Measurements from ENCODE around the gene GALNTL6.
"Not testable (repeated sequence)": the region's sequence is repeated elsewhere in the genome, so short reads cannot be mapped to it uniquely, and the experiment has no call there.

The GALNTL6 gene

DNA sequence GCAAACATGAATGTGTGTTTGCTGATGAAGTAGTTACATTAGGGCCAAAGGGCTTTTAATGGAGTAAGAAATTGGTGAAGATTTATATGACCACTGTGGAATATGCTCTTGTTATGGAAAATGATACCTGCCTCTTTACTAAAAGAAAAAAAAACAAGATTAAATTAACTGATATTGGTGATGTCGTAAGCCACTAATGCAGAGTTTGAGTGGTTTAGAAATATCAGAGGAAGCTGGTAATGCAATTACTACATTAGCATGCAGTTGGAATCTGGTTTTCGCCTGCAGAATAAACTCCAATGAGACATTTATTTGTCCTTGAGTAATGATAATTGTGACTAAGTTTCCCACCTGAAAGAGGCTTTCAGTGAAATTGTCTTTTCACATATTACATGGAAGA is 597.9 kb downstream of the GALNTL6 start:
- no peak for DNase-seq

DNA sequence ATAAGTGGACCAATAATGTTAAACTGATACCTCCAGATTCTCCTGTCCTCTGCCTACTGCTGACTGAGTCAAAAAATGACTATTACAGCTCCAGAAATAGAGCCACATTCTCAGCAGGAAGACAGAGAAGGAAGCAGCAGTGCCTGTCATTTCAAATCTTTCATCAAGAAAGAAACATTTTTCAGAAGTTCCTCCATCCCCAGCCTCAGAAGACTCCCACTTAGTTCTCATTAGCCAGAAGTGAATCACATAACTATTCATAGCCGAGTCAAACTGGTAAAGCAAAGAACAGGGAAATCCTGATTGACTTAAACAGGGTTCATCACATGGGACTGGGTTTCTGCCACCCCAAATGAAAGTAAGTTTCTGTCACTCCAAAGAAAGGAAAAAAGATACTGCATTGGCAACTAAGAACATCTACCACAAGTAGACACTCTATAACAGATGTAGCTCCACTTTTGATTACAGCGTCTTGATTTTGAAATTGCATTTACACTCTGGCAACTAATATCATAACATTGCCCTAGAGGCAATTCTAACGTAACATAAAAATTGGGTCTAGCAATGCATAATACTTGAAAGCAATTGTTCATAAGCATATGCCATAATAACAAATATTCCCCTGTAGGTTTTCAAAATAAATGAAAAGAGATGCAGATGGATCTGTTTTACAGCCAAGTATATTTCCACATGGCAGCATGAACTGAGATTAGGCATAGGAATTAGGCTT is 599.8 kb downstream of the GALNTL6 start:
- no peak for DNase-seq

DNA sequence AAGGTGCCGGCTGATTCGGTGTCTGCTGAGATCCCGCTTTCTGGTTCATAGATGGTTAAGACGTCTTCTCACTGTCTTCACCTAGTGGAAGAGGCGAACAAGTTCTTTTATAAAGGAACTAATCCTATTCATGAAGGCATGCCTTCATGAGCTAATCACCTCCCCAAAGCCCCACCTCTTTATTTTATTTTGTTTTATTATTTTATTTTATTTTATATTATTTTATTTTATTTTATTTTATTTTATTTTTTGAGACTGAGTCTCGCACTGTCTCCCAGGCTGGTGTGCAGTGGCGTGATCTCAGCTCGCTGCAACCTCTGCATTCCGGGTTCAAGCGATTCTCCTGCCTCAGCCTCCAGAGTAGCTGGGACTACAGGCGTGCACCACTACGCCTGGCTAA is 615.8 kb downstream of the GALNTL6 start:
- DNase-seq, result not testable (repeated sequence)

DNA sequence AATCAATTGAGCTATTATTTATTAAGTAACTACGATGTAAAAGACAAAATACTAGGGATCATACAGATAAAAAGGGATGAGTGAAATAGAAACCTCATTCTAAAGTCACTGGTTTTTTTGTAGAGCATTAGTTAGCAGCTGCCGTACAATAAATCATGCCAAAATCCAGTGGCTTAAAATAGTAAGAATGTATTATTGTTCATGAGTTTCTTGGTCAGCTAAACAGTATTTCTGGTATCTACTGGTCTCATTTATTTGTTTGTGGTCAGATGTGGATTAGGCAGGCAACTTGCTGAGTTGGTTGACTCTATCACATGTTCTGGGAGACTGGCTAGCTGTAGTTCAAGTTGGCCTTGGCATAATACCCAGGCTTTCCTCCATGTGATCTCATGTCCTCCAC is 667.3 kb downstream of the GALNTL6 start:
- DNase-seq, result no peak

DNA sequence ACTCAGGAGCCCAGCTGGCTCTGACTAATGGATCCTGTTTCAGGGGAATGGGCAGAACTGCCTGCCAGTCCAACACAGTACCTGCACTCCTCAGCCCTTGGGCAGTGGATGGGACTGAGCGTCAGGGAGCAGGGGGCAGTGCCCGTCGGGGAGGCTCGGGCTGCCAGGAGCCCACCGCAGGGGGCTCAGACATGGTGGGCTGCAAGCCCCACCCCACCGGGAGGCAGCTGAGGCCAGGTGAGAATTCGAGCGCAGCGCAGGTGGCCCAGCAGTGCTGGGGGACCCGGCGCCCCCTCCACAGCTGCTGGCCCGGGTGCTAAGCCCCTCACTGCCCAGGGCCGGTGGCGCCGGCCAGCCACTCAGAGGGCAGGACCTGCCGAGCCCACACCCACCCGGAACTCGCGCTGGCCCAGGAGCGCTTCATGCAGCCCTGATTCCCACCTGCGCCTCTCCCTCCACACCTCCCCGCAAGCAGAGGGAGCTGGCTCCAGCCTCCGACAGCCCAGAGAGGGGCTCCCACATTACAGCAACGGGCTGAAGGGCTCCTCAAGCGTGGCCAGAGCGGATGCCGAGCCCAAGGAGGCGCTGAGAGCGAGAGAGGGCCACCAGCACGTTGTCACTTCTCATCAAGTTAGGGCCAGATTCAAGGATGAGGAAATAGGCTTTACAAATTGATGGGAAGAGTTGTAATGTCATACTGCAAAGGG is 668.8 kb downstream of the GALNTL6 start:
- DNase-seq, result no peak

DNA sequence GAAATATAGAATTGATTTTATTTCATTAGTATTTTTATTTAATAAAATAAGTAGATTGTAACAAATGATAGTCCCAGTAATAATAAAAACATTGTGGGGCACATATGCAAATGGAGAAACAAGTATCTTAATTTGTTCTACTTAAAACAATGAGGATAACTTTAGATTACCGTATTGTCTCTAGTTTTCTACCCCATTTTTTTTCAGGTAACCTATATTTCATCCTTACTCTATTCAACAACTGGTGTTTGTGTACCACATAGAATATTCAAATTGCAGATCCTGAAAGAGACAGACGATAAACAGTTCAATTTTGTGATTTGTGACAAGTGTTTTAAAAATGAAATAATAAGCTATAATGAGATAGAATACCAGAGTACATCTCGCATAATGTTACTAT is 671.8 kb downstream of the GALNTL6 start:
- no peak for DNase-seq

DNA sequence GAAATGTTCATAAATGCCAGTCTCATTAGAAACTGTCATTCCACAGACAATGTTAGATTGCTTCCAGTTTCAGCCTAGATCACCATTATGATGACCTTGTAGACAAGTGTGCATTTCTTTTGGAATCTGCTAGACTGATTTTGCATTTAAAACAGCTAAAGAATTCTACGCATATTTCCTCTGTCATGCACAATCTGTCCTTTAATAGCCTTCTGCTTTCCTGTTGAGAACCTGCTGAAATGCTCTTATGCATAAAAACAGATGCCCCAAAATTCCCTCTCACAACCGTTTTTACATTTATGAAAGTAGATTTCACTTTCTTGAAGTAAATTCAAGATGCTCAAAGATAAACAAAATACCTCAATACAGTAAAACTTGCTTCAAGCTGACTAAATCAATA is 673.3 kb downstream of the GALNTL6 start:
- no peak for DNase-seq

DNA sequence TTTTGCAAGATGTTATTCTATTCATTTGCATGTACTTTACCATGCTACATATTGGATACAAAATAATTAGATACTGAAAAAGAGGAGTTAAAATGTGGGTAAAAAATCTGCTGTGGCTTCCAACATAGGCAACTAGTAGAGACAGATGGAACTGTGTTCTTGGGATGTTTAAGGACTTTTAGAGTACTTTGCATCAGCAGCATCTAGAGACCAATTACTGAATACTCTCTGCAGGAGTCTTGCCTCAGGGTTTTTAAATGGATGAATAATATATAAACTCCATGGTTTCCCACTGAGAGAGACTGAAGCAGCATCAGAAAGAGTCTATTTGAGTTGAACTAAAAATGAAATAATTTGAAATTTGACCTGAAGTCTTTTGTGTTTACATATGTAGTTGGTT is 676.7 kb downstream of the GALNTL6 start:
- no peak for DNase-seq

DNA sequence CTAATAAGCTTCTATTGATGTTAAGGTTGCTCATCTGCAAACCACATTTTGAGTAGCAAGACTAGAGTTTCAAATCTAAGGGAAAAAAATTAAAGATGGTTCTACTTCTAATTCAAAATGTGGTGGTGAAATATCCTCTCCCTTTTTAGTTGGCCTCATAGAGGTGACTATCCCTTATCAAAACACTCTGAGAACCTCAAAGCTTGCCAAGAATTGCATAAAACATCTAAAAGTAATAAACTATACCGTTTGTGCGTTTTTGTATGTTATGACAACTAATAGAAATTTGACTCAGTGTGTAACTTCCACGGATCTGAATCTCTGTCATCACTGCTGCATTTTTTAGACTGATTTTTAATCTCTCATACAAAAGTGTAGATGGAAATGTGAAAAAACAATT is 682.6 kb downstream of the GALNTL6 start:
- DNase-seq, result no peak

DNA sequence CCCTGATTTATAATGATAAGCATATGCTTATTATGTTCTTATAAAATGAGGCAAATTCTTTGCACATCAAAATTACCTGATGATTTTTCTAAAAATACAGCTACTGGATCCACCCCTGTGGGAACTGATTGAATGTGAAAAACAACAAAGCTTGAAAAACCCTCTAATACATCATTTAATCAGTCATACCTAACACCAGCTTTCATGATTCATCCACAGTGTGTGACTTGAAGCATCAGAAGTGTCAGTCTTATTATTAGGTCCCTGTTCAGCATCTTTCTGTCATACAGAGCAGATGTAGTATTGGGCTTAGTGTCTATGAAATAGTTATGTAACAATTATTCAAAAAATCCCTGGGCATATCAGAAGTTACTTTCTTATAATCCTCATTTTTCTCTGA is 684.1 kb downstream of the GALNTL6 start:
- DNase-seq, result no peak

DNA sequence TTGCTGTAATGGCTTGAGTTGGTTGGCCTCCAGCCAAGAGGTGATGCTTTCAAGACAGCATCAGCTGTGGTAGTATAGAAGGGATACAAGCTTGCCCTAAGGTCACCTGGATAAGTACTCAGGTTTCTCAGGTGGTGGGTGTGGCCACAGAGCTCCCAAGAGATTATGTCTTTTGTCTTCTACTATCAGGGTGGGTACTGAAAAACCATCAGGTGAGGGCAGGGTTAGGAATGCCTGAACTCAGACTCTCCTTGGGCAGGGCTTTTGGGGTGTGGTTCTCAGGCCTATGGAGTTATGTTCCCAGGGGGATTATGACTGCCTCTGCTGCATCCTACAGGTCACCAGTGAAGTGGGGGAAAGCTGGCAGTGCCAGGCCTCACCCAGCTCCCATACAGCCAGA is 700.8 kb downstream of the GALNTL6 start:
- no peak for DNase-seq

DNA sequence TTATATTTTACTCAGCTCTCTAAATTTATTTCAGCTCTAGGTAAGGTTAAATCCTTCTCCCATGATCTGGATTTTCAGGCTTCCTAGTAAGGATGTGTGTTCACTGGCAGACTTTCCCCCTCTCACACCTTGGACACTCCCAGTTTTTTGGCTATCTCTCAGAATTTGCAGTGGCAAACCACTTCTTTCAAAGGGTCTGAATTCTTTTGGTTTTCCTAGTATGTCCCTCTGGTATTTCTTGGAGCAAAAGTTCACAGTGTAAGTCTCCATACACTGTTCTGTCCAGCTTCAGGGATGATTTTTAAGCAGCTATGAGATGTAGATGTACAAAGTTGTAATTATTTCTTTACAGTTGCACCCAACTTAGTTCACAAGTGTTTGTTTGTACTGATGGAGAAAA is 701.6 kb downstream of the GALNTL6 start:
- no peak for DNase-seq

DNA sequence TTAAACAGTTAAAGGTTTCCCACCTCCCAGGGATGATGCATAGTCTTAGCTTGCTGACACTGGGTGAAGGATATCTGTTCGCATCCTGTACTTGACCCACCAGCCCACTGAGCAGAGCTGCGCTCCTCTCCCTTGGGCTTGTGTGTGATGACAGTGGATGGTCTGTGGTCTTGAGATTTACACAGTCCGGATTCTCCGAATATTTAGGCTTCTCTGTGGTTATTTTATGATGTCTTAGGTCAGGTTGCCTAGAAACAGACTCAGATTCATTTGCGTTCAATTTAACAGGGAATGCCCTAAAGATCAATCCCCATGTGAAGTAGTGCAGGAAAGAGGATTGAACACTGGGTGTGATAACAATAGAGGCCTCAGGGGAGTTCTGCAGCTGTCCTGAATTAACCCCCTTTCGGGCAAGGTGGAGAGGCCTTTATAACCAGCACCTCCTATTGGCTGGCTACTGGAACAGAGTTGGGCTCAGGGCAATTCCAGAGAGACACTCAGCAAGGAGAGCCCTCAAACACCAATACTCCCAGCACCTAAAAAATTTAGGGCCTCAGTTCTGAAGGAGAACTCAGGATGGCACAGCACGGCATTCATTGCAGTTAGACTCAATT is 702.2 kb downstream of the GALNTL6 start:
- DNase-seq, result no peak

DNA sequence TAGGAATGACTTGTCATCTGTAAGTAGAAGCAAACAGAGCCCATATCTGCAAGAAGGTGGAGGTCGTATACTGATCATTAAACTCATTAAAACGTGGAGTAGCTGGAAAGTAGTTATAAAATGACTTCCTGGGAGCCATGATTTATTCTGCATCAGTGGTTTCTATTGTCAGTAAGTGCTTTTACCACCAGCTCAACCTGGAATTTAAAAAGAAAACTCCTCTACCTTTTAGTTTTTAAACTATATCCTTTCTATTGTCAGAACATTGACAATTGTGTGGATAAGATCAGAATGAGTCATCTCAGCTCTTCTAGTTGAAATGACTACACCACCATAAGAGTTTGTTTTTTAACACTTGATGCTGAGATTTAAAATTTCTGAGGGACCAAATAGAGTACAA is 704.2 kb downstream of the GALNTL6 start:
- no peak for DNase-seq

DNA sequence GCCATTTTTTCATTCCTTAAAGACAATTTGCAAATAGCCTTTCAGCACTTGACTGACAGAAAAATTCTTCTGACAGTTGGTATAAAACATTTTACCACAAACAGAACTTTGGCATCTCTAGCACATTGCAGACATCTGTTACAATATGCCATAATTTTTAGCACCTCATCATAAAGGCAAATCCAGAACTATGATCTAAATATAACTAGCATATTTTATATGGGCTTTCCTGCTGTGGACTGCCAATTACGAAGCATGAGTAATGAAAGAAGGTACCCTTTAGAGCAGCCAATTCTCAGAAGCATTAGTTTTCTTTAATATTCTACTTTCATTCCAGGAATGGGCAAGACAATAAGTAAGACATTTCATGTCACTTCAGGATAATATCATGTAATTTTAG is 708.0 kb downstream of the GALNTL6 start:
- no peak for DNase-seq

DNA sequence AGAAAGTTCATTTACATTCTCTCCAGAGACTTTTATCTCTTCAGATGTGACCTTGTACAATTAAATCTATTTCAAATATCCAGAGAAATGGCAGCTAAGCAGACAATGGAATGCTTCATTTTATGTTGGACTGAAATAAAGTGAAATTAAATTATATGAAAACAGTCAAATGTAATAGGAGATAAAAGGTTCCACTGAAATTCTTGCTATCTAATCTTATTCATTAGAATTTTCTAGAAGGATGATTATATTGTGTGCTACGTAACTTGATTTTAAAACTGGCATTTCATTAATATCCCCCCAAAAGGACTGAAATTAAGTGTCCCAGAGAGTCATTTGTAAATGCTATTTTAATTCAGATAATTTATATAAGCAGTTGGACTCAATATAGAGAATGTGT is 708.5 kb downstream of the GALNTL6 start:
- DNase-seq, result no peak

DNA sequence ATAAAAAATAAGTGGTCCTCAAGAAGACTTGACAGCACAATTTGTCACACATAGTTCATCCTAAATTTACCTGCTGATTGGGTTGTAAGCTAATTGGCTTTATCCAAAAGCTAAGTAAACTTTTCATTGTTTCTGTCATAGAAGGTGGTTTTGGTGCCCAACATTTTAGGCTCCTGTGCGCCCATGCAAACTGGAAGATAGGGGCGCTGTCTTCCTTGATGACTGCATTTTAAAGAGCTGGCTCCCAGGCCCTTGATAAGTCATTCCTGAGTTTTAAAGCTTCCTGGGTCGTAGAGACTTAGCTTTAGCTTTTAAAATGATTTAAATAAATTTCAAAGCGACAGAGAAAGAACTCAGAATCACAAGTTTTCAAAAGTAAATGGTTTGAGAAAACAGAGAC is 730.0 kb downstream of the GALNTL6 start:
- no peak for DNase-seq

DNA sequence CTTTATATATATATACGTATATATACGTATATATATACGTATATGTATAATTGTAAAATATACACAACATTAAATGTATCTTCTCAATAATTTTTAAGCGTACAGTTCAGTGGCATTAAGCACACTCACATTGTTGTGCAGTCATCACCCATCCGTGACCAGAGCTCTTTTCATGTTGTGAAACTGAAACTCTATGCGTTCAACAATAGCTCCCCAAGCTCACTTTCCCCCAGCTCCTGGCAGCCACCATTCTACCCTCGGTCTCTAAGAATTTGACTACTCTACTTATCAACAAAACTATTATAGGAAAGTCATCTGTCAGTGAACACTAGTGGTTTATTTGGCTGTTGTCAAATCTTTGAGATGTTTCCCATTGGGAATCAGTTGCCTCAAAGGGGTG is 733.6 kb downstream of the GALNTL6 start:
- DNase-seq, result no peak

DNA sequence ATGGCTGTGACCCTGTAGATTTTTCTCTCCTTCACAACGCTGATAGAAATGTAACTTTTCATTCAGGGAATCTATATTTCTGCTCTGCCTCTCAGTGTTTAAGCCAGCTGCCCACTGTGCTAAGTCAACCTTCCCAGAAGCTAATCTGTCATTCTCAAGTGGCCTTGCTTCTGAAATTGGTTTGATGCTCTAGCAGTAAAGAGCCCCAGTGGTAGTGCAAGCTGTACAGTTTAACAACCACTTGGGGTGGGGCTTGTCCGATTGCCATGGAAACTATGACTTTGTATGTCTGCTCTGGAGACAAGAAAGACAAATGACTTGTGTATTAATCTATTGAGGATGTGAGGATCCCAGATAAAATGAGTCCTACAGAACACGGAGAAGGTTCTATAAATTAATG is 734.5 kb downstream of the GALNTL6 start:
- no peak for DNase-seq

DNA sequence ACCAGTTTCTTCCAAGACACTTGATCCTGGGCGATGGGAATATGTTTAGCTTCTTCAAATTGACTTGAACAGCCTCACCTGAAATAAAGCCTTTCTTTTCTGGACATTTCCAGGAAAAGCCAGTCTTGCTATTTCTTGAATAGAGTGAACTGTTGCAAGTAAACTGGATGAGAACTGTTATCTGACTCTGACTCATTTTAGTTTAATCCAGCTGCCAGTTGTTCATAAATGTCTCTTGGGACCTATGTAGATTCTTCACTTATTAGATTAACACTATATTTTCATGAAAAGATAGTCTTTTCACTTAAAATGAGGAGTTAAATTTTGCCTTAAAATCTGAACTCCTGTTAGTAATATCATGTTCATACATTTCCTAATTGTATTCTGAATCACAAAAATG is 740.0 kb downstream of the GALNTL6 start:
- DNase-seq, result no peak

DNA sequence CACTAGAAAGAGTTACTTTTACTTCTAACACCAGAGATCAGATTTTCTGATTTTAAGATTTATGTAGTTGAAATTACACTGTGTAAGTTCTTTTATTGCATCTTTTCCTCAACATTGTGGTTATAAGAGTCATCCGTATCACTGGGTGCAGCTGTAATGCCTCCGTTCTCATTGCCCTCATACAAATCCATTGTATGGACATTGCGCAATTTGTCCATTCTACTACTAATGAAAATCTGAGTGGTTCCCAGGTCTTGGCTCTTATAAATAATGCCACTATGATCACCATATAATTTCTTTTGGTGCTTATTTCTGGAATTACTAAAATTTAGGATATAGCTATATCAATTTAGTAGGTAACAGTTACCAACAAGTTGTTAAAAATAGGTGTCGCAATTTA is 741.4 kb downstream of the GALNTL6 start:
- DNase-seq, result no peak

DNA sequence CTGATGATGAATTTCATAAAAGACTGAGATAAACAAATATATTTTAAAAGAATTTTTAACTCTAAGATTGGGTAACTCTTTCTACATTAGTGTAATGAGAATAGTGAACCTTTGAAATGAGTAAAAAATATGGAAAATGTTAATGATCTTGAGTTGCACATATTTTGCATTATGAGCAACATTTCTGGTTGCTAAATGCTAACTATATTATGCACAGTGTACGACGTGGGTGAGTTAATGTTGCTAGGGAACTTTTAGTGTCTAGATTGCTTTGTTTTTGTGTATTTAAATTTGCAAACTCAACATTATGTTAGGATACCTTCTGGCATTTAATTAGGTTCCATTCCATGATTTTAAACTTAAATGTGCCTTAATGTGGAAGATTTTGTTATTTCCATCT is 742.5 kb downstream of the GALNTL6 start:
- no peak for DNase-seq

DNA sequence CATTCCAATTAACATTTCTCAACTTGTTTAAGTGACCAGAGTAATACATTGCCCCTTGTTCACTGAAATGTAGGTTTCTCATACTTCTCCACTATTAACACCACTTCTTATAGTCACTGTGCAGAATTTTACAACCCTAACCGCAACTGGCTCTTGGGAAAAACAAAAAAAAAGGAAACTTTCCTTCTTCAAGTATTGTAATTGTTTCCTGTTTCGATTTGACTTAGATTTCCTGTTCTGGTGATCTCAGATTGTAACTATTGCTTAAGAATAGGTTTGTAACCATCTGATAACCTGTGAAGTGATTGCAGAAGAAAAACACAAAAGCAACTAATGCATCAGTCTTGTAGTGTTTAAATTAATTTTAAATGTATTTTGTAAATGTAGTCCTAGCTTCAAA is 760.7 kb downstream of the GALNTL6 start:
- no peak for DNase-seq

DNA sequence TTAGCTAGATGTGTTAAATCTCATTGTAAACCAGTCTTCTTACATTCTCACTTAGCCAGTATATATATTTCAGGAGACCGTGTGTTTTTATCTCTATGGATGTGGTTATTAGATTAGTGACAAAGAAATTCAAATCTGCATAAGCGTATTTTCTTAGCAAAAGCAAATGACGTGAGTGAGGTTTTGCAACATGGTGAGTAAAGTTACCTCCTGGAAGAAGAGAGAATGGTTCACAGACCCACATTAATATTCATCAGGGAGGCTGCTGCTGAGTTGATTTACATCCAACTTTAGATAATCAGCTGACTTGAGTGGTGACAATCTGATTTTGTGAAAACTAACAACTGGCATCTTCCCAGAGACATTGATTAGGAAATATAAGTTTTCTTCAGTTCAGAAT is 765.5 kb downstream of the GALNTL6 start:
- no peak for DNase-seq

DNA sequence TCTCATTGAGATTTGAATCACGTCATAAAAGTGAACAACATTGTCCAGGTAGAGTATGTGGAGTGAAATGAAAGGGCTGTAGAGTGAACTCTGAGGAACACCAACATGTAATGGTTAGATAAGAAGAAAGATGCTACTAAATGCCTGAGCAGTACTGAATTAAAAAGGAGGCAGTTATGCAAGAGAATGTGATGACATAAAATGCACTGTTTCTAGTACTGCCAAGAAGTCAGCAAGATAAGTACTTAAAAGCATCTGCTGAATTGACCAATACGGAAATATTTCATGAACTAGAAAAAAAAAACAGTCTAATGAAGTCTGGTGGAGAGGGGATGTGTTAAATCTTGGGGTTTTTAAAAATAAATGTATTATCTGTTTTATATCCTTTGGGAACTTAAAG is 771.6 kb downstream of the GALNTL6 start:
- no peak for DNase-seq
